Activated CD4-positive, alpha-beta T cell treated with anti-CD3 and anti-CD28 coated beads, Interleukin-2, amount 10 ng/mL, durations not matched to agents 24 days and 14 days (primary cell): Measurements from ENCODE around the gene PHACTR3. TPM values are rescaled to one million over a fixed set of nuclear protein-coding genes. Genes with fewer than 3 reads are reported as not detected.

Experiments used
- DNase-seq: peaks from one replicate; pipeline ENCODE4 v3.0.0; 2022
- H3K27ac Mint-ChIP-seq: one replicate; pipeline ENCODE4 v1.8.0; 2022; ENCODE audit warnings: mild to moderate bottlenecking, mixed read lengths
- H3K27me3 Mint-ChIP-seq: one replicate; pipeline ENCODE4 v1.8.0; 2022; ENCODE audit warnings: mixed read lengths
- H3K36me3 Mint-ChIP-seq: one replicate; pipeline ENCODE4 v1.8.0; 2022; ENCODE audit warnings: low read depth, mild to moderate bottlenecking, mixed read lengths
- H3K4me1 Mint-ChIP-seq: one replicate; pipeline ENCODE4 v1.8.0; 2021; ENCODE audit warnings: mixed read lengths
- H3K4me3 Mint-ChIP-seq: one replicate; pipeline ENCODE4 v1.8.0; 2022; ENCODE audit warnings: mild to moderate bottlenecking, moderate library complexity, mixed read lengths
- H3K9me3 Mint-ChIP-seq: one replicate; pipeline ENCODE4 v1.8.0; 2021; ENCODE audit warnings: mixed read lengths
- intact Hi-C: fragments of 100-400 bp; cut with micrococcal nuclease; formaldehyde crosslinking; loops from one replicate; pipeline ENCODE4 v1.15.1; 2023
- total RNA-seq: library from RNA; stranded (reverse); gene quantifications from 2 replicates; pipeline ENCODE4 v1.2.3, GENCODE V29; 2022

The PHACTR3 gene
- total RNA-seq, 1 donor from 2014 or later = not detected

GRCh38 chr20:59723607-59724456 lies 119.5 kb downstream of the PHACTR3 start:
- no peaks in the 10 kb centered on the region for H3K36me3 Mint-ChIP-seq
- no peak overlapping the region for H3K4me3 Mint-ChIP-seq
- no peak for DNase-seq
- intact Hi-C loops = no loop called here
- no peaks in the 10 kb centered on the region for H3K27me3 Mint-ChIP-seq
- no peaks in the 10 kb centered on the region for H3K4me1 Mint-ChIP-seq
- no peak overlapping the region for H3K27ac Mint-ChIP-seq
- no peaks in the 10 kb centered on the region for H3K9me3 Mint-ChIP-seq

- Mint-ChIP-seq H3K36me3 (no peaks in the 10 kb centered on the region), H3K4me3 (no peak overlapping the region), H3K9me3 (no peaks in the 10 kb centered on the region), H3K4me1 (no peaks in the 10 kb centered on the region), H3K27me3 (no peaks in the 10 kb centered on the region), H3K27ac (no peak overlapping the region)
- intact Hi-C loops = no loop called here
- DNase-seq = no peak
These were observed 120.4 kb downstream of the PHACTR3 start for GRCh38 chr20:59724457-59725366.

- no peaks in the 10 kb centered on the region for H3K4me1 Mint-ChIP-seq
- no peaks in the 10 kb centered on the region for H3K36me3 Mint-ChIP-seq
- H3K27me3 Mint-ChIP-seq = no peaks in the 10 kb centered on the region
- H3K9me3 Mint-ChIP-seq = no peaks in the 10 kb centered on the region
- intact Hi-C loops = no loop called here
- no peak overlapping the region for H3K4me3 Mint-ChIP-seq
- no peak overlapping the region for H3K27ac Mint-ChIP-seq
- no peak for DNase-seq
These were observed 121.3 kb downstream of the PHACTR3 start for GRCh38 chr20:59725476-59726280.

GRCh38 chr20:59726281-59726595 lies 121.9 kb downstream of the PHACTR3 start:
- Mint-ChIP-seq H3K4me1 (no peaks in the 10 kb centered on the region), H3K27ac (no peak overlapping the region), H3K4me3 (no peak overlapping the region), H3K36me3 (no peaks in the 10 kb centered on the region), H3K9me3 (no peaks in the 10 kb centered on the region), H3K27me3 (peaks cover under 1% of the 10 kb centered on the region)
- DNase-seq = no peak
- intact Hi-C loops = no loop called here

- no peak for DNase-seq
- H3K27me3 Mint-ChIP-seq = peaks cover 4% of the 10 kb centered on the region
- H3K36me3 Mint-ChIP-seq = no peaks in the 10 kb centered on the region
- H3K4me1 Mint-ChIP-seq = no peaks in the 10 kb centered on the region
- no peak overlapping the region for H3K4me3 Mint-ChIP-seq
- no peaks in the 10 kb centered on the region for H3K9me3 Mint-ChIP-seq
- intact Hi-C loops = no loop called here
- H3K27ac Mint-ChIP-seq = no peak overlapping the region
These were observed 124.5 kb downstream of the PHACTR3 start for GRCh38 chr20:59728722-59729430.

- Mint-ChIP-seq H3K36me3 (no peaks in the 10 kb centered on the region), H3K4me3 (no peak overlapping the region), H3K9me3 (no peaks in the 10 kb centered on the region), H3K27ac (no peak overlapping the region), H3K27me3 (peaks cover 4% of the 10 kb centered on the region), H3K4me1 (no peaks in the 10 kb centered on the region)
- no peak for DNase-seq
- intact Hi-C loops = no loop called here
These were observed 125.2 kb downstream of the PHACTR3 start for GRCh38 chr20:59729506-59729905.

- no peak overlapping the region for H3K4me3 Mint-ChIP-seq
- H3K9me3 Mint-ChIP-seq = no peaks in the 10 kb centered on the region
- peaks cover 4% of the 10 kb centered on the region for H3K27me3 Mint-ChIP-seq
- no peak overlapping the region for H3K27ac Mint-ChIP-seq
- no peaks in the 10 kb centered on the region for H3K4me1 Mint-ChIP-seq
- intact Hi-C loops = no loop called here
- H3K36me3 Mint-ChIP-seq = no peaks in the 10 kb centered on the region
- no peak for DNase-seq
These were observed 126.4 kb downstream of the PHACTR3 start for GRCh38 chr20:59730722-59731121.

GRCh38 chr20:59731376-59731775 lies 127.0 kb downstream of the PHACTR3 start:
- H3K36me3 Mint-ChIP-seq = no peaks in the 10 kb centered on the region
- H3K4me1 Mint-ChIP-seq = no peaks in the 10 kb centered on the region
- no peak for DNase-seq
- H3K4me3 Mint-ChIP-seq = no peak overlapping the region
- intact Hi-C loops = no loop called here
- no peaks in the 10 kb centered on the region for H3K9me3 Mint-ChIP-seq
- H3K27ac Mint-ChIP-seq = no peak overlapping the region
- H3K27me3 Mint-ChIP-seq = peaks cover 4% of the 10 kb centered on the region

GRCh38 chr20:59733351-59733750 lies 129.0 kb downstream of the PHACTR3 start:
- no peak overlapping the region for H3K4me3 Mint-ChIP-seq
- H3K9me3 Mint-ChIP-seq = no peaks in the 10 kb centered on the region
- H3K27ac Mint-ChIP-seq = no peak overlapping the region
- intact Hi-C loops = no loop called here
- no peak for DNase-seq
- H3K36me3 Mint-ChIP-seq = no peaks in the 10 kb centered on the region
- H3K27me3 Mint-ChIP-seq = peaks cover 4% of the 10 kb centered on the region
- H3K4me1 Mint-ChIP-seq = no peaks in the 10 kb centered on the region

- Mint-ChIP-seq H3K9me3 (no peaks in the 10 kb centered on the region), H3K36me3 (no peaks in the 10 kb centered on the region), H3K27me3 (peaks cover 4% of the 10 kb centered on the region), H3K4me1 (no peaks in the 10 kb centered on the region), H3K4me3 (no peak overlapping the region), H3K27ac (no peak overlapping the region)
- DNase-seq = no peak
- intact Hi-C loops = no loop called here
These were observed 131.1 kb downstream of the PHACTR3 start for GRCh38 chr20:59735486-59735885.

GRCh38 chr20:59735917-59736316 lies 131.6 kb downstream of the PHACTR3 start:
- peaks cover 4% of the 10 kb centered on the region for H3K27me3 Mint-ChIP-seq
- H3K9me3 Mint-ChIP-seq = no peaks in the 10 kb centered on the region
- intact Hi-C loops = no loop called here
- no peak overlapping the region for H3K27ac Mint-ChIP-seq
- no peaks in the 10 kb centered on the region for H3K36me3 Mint-ChIP-seq
- no peak for DNase-seq
- H3K4me3 Mint-ChIP-seq = no peak overlapping the region
- no peaks in the 10 kb centered on the region for H3K4me1 Mint-ChIP-seq

- Mint-ChIP-seq H3K9me3 (no peaks in the 10 kb centered on the region), H3K27me3 (peaks cover 2% of the 10 kb centered on the region), H3K36me3 (no peaks in the 10 kb centered on the region), H3K4me1 (no peaks in the 10 kb centered on the region), H3K27ac (no peak overlapping the region), H3K4me3 (no peak overlapping the region)
- DNase-seq = no peak
- intact Hi-C loops = no loop called here
These were observed 132.0 kb downstream of the PHACTR3 start for GRCh38 chr20:59736366-59736765.

GRCh38 chr20:59737073-59737666 lies 132.8 kb downstream of the PHACTR3 start:
- Mint-ChIP-seq H3K4me3 (no peak overlapping the region), H3K9me3 (no peaks in the 10 kb centered on the region), H3K36me3 (no peaks in the 10 kb centered on the region), H3K4me1 (no peaks in the 10 kb centered on the region), H3K27ac (no peak overlapping the region), H3K27me3 (peaks cover 2% of the 10 kb centered on the region)
- intact Hi-C loops = no loop called here
- no peak for DNase-seq
